HL-60 (cell line): Measurements from ENCODE around the gene RIPOR2.
A peak's percentile ranks its signal among the peaks of the same experiment; 100 is the strongest.
"Not testable (repeated sequence)": the region's sequence is repeated elsewhere in the genome, so short reads cannot be mapped to it uniquely, and the experiment has no call there.

Experiments used
- DNase-seq, 2 experiments: peaks; one replicate each; pipeline ENCODE4 v3.0.0-alpha.2; 2010 to 2020; ENCODE audit warnings: low read depth in 1 of 2, low spot score in 1 of 2
- H3K27ac ChIP-seq: fragments of 250-450 bp; sonication (Bioruptor Pico); replicated peaks from 2 replicates; pipeline ENCODE4 v1.5.1; 2020; ENCODE audit warnings: mild to moderate bottlenecking, moderate library complexity
- H3K27me3 ChIP-seq: fragments of 250-450 bp; sonication (Bioruptor Pico); 2 replicates; pipeline ENCODE4 v1.5.1; 2021; ENCODE audit warnings: mild to moderate bottlenecking, moderate library complexity; ENCODE audit not compliant: insufficient read depth, poor library complexity, severe bottlenecking
- H3K4me3 ChIP-seq: replicated peaks from 2 replicates; pipeline ENCODE4 v1.5.1; 2011; ENCODE audit warnings: mild to moderate bottlenecking, control low read depth, low read length; ENCODE audit not compliant: insufficient read depth
- CTCF ChIP-seq: IDR thresholded peaks from one replicate; pipeline ENCODE4 v1.5.1; 2011; ENCODE audit warnings: low read length, control low read depth, inconsistent platforms; ENCODE audit not compliant: insufficient read depth
- GABPA ChIP-seq: IDR thresholded peaks from 2 replicates; pipeline ENCODE4 v1.6.1; 2012; ENCODE audit warnings: low read depth
- POLR2AphosphoS5 ChIP-seq: IDR thresholded peaks from 2 replicates; pipeline ENCODE4 v1.6.1; 2012; ENCODE audit warnings: low read depth
- REST ChIP-seq: IDR thresholded peaks from 2 replicates; pipeline ENCODE4 v1.6.1; 2012; ENCODE audit warnings: low read depth; ENCODE audit not compliant: insufficient replicate concordance
- SPI1 ChIP-seq: IDR thresholded peaks from 2 replicates; pipeline ENCODE4 v1.6.1; 2012; ENCODE audit warnings: low read depth, mild to moderate bottlenecking, borderline replicate concordance

The RIPOR2 gene

GRCh38 chr6:24915641-24916040, 20.1 kb downstream of the RIPOR2 start:
- no peak for DNase-seq
- no peak overlapping the region for H3K4me3 ChIP-seq
- TF ChIP-seq GABPA (no peak), REST (no peak), SPI1 (no peak), POLR2AphosphoS5 (no peak), CTCF (no peak)
- H3K27ac ChIP-seq = no peak overlapping the region
- H3K27me3 ChIP-seq = peaks cover 20% of the 10 kb centered on the region

GRCh38 chr6:24914082-24914481, 21.7 kb downstream of the RIPOR2 start:
- H3K4me3 ChIP-seq, H3K27ac ChIP-seq, DNase-seq: not testable (repeated sequence)
- H3K27me3 ChIP-seq = peaks cover 28% of the 10 kb centered on the region

GRCh38 chr6:24911796-24912382, 23.9 kb downstream of the RIPOR2 start:
- H3K27me3 ChIP-seq = peaks cover 32% of the 10 kb centered on the region
- no peak overlapping the region for H3K4me3 ChIP-seq
- no peak for DNase-seq
- TF ChIP-seq SPI1 (no peak), REST (no peak), GABPA (no peak), CTCF (no peak)
- no peak overlapping the region for H3K27ac ChIP-seq

GRCh38 chr6:24910961-24911725, 24.6 kb downstream of the RIPOR2 start:
- Histone ChIP-seq H3K27me3 (peaks cover 36% of the 10 kb centered on the region), H3K27ac (no peak overlapping the region), H3K4me3 (peak overlapping the region; percentile 46)
- no peak for TF ChIP-seq POLR2AphosphoS5
- no peak for TF ChIP-seq REST
- no peak for TF ChIP-seq GABPA
- no peak for TF ChIP-seq SPI1
- TF ChIP-seq CTCF = no peak
- DNase-seq = no peak
